Thyroid gland (tissue), 4 donors: ENCODE data around the gene LRRC27.

ENCODE experiments used
- POLR2A ChIP-seq, 2 donors: fragments of 450-650 bp; IDR thresholded peaks; one replicate each; pipeline ENCODE4 v1.6.1; 2017; ENCODE audit warnings: antibody characterized with exemption in 2 of 2, mild to moderate bottlenecking in 2 of 2, moderate library complexity in 1 of 2
- TF ChIP-seq, protein P1 (sequence below), 6 experiments: fragments of 200-600 bp in 3 of 6; fragments of 450-650 bp in 3 of 6; sonication (generic) in 3 of 6; IDR thresholded peaks; one replicate each; pipeline ENCODE4 v1.5.1; 2016 to 2019; ENCODE audit warnings: antibody characterized with exemption in 6 of 6, mild to moderate bottlenecking in 2 of 6, inconsistent platforms in 1 of 6, moderate library complexity in 1 of 6

DNA sequence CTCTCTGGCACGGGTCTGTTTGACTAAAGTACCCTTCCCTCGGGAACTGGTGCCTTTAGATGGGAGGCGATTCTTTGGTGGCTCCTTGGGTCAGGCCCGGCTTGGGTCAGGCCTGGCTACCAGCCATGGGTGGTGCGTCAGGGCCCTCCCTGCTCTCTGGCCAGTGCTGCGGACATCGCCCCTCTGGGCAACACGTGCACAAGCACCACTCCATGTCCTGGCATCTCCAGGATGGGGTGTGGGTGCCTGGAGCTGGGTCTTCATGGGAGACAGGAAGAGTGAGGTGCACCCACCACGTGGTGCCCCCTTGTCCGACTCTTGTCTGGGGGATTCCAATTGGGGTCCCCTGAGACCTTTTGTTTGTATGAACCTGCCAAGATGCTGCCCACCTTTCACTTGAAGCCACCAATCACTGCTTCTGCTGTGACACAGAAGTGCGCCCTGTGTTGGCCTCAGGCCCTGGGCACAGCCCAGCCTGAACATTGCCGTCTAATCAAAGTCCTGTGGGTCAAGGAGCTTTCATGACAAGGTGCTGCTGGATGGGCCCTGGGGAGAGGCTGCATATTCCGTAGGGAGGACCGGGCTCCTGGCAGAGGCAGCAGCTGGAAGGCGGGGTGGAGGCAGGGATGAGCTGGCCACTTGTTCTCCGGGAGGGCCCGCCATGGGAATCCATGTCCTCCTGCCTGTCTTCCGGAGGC lies 53.9 kb downstream of the LRRC27 start:
- TF ChIP-seq, protein P1, sequence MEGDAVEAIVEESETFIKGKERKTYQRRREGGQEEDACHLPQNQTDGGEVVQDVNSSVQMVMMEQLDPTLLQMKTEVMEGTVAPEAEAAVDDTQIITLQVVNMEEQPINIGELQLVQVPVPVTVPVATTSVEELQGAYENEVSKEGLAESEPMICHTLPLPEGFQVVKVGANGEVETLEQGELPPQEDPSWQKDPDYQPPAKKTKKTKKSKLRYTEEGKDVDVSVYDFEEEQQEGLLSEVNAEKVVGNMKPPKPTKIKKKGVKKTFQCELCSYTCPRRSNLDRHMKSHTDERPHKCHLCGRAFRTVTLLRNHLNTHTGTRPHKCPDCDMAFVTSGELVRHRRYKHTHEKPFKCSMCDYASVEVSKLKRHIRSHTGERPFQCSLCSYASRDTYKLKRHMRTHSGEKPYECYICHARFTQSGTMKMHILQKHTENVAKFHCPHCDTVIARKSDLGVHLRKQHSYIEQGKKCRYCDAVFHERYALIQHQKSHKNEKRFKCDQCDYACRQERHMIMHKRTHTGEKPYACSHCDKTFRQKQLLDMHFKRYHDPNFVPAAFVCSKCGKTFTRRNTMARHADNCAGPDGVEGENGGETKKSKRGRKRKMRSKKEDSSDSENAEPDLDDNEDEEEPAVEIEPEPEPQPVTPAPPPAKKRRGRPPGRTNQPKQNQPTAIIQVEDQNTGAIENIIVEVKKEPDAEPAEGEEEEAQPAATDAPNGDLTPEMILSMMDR (IDR thresholded peaks at IDR 0.05): no peak
- no peak for TF ChIP-seq POLR2A (IDR thresholded peaks at IDR 0.05)
